Nephron (organoid): ENCODE data around the gene FGFR3.

ENCODE experiments used
- H3K27ac Mint-ChIP-seq, 3 experiments: 2 replicates each; pipeline ENCODE4 v1.8.0; 2020; ENCODE audit warnings: mixed read lengths in 3 of 3, mild to moderate bottlenecking in 2 of 3, moderate library complexity in 1 of 3
- H3K27me3 Mint-ChIP-seq: 2 replicates; pipeline ENCODE4 v1.8.0; 2021; ENCODE audit warnings: low read depth, mild to moderate bottlenecking, moderate library complexity, mixed read lengths
- H3K36me3 Mint-ChIP-seq: 2 replicates; pipeline ENCODE4 v1.8.0; 2020; ENCODE audit warnings: low read depth, mixed read lengths
- H3K4me1 Mint-ChIP-seq: 2 replicates; pipeline ENCODE4 v1.8.0; 2020; ENCODE audit warnings: mixed read lengths
- H3K4me3 Mint-ChIP-seq, 3 experiments: 2 replicates each; pipeline ENCODE4 v1.8.0; 2020; ENCODE audit warnings: mild to moderate bottlenecking in 3 of 3, mixed read lengths in 3 of 3, moderate library complexity in 2 of 3
- H3K9me3 Mint-ChIP-seq: 2 replicates; pipeline ENCODE4 v1.8.0; 2020; ENCODE audit warnings: mixed read lengths
- TF ChIP-seq, protein P1 (sequence below), 3 experiments: fragments of 200-600 bp; sonication (generic); IDR thresholded peaks; one replicate each; pipeline ENCODE4 v1.5.0; 2021; ENCODE audit warnings: antibody characterized with exemption in 3 of 3; ENCODE audit not compliant: unreplicated experiment in 3 of 3

Gene FGFR3

GRCh38 chr4:1746265-1746691 is 46.8 kb upstream of the FGFR3 start:
- H3K9me3 Mint-ChIP-seq: no peaks in the 10 kb centered on the region
- H3K27ac Mint-ChIP-seq: no peak overlapping the region
- no peaks in the 10 kb centered on the region for H3K4me1 Mint-ChIP-seq
- peaks cover 15% of the 10 kb centered on the region for H3K36me3 Mint-ChIP-seq
- TF ChIP-seq, protein P1, sequence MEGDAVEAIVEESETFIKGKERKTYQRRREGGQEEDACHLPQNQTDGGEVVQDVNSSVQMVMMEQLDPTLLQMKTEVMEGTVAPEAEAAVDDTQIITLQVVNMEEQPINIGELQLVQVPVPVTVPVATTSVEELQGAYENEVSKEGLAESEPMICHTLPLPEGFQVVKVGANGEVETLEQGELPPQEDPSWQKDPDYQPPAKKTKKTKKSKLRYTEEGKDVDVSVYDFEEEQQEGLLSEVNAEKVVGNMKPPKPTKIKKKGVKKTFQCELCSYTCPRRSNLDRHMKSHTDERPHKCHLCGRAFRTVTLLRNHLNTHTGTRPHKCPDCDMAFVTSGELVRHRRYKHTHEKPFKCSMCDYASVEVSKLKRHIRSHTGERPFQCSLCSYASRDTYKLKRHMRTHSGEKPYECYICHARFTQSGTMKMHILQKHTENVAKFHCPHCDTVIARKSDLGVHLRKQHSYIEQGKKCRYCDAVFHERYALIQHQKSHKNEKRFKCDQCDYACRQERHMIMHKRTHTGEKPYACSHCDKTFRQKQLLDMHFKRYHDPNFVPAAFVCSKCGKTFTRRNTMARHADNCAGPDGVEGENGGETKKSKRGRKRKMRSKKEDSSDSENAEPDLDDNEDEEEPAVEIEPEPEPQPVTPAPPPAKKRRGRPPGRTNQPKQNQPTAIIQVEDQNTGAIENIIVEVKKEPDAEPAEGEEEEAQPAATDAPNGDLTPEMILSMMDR (IDR thresholded peaks at IDR 0.05; ENCODE audit: unreplicated experiment in 3 of 3): peak; percentile 81 to 94 (median 92)
- H3K27me3 Mint-ChIP-seq: no peaks in the 10 kb centered on the region
- no peak overlapping the region for H3K4me3 Mint-ChIP-seq

- no peaks in the 10 kb centered on the region for H3K4me1 Mint-ChIP-seq
- no peaks in the 10 kb centered on the region for H3K27me3 Mint-ChIP-seq
- H3K27ac Mint-ChIP-seq: no peak overlapping the region
These were observed 46.0 kb upstream of the FGFR3 start for GRCh38 chr4:1746919-1747602.

DNA sequence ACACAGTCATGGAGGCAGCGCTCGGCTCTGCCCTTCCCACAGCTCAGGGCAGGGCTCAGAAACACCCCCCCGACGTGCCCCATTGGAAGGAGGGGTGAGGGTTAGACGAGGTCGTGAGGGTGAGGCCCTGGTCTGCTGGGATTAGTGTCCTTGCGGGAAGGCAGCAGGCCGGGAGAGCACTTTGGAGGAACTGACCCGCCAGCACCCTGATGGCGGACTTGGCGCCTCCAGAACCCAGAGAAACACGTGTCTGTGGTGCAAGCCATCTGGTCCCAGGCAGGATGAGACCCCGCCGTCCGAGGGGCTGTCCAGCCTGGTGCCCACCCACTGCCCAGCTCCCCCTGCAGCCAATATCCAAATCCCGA is 45.5 kb upstream of the FGFR3 start:
- Mint-ChIP-seq H3K27ac (no peak overlapping the region), H3K9me3 (no peaks in the 10 kb centered on the region), H3K4me1 (no peaks in the 10 kb centered on the region), H3K4me3 (no peak overlapping the region), H3K36me3 (peaks cover 8% of the 10 kb centered on the region), H3K27me3 (no peaks in the 10 kb centered on the region)
- TF ChIP-seq, protein P1 (IDR thresholded peaks at IDR 0.05; ENCODE audit: unreplicated experiment in 3 of 3): no peak

More at GRCh38 chr4:1746919-1747602, 46.0 kb upstream of the FGFR3 start:
- no peak overlapping the region for H3K4me3 Mint-ChIP-seq
- peaks cover 8% of the 10 kb centered on the region for H3K36me3 Mint-ChIP-seq
- TF ChIP-seq, protein P1 (IDR thresholded peaks at IDR 0.05; ENCODE audit: unreplicated experiment in 3 of 3): no peak
- H3K9me3 Mint-ChIP-seq: no peaks in the 10 kb centered on the region

- TF ChIP-seq, protein P1 (IDR thresholded peaks at IDR 0.05; ENCODE audit: unreplicated experiment in 3 of 3): peak; percentile 88 to 95 (median 91)
- Mint-ChIP-seq H3K4me3 (no peak overlapping the region), H3K4me1 (no peaks in the 10 kb centered on the region), H3K27me3 (no peaks in the 10 kb centered on the region), H3K9me3 (no peaks in the 10 kb centered on the region), H3K27ac (no peak overlapping the region), H3K36me3 (peaks cover 6% of the 10 kb centered on the region)
These were observed 44.6 kb upstream of the FGFR3 start for GRCh38 chr4:1748465-1748995.

DNA sequence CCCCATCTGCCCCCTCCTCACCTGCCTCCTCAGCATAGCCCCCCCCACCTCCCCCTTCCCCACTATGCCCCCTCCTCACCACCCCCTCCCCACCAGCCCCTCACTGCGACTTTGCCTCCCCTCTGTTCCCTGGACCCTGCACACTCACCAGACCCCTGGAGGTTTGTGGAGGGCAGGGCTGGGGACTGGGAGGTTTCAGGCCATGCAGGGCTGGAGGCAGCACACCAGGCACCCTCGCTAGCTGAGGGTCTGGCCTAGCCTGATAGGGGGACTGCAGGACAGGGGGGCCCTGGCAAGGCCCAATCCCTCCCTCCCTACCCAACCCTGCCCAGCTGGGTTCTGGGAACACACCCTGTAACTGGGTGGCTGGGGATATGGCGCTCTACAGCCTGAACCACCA is 43.7 kb upstream of the FGFR3 start:
- H3K9me3 Mint-ChIP-seq: no peaks in the 10 kb centered on the region
- TF ChIP-seq, protein P1 (IDR thresholded peaks at IDR 0.05; ENCODE audit: unreplicated experiment in 3 of 3): no peak
- no peaks in the 10 kb centered on the region for H3K27me3 Mint-ChIP-seq
- no peak overlapping the region for H3K27ac Mint-ChIP-seq
- H3K4me3 Mint-ChIP-seq: no peak overlapping the region
- H3K36me3 Mint-ChIP-seq: peaks cover 4% of the 10 kb centered on the region
- H3K4me1 Mint-ChIP-seq: no peaks in the 10 kb centered on the region

DNA sequence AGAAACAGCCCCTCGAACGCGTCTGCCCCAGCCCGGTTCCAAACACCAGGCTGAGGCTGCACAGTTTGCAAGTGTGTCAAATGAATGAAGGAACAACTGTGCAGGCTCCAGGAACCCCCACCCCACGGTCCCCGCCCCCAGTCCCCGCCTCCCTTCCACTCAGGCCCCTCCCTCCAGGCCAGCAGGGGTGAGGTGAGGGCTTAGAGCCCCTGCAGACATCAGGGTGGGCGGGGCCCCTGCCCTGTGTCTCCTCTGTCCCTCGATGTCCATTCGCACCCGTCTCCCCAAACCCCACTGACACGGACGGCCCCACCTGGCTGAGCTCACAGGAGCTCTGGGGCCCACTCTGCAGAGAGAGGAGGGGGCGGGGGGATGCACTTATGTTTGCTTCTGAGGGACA is 43.3 kb upstream of the FGFR3 start:
- Mint-ChIP-seq H3K4me3 (no peak overlapping the region), H3K36me3 (peaks cover 3% of the 10 kb centered on the region)

More for the DNA sequence above, 43.3 kb upstream of the FGFR3 start:
- Mint-ChIP-seq H3K9me3 (no peaks in the 10 kb centered on the region), H3K4me1 (no peaks in the 10 kb centered on the region), H3K27ac (no peak overlapping the region), H3K27me3 (no peaks in the 10 kb centered on the region)
- TF ChIP-seq, protein P1 (IDR thresholded peaks at IDR 0.05; ENCODE audit: unreplicated experiment in 3 of 3): no peak
